Adrenal gland (tissue), 12 donors: ENCODE results near the gene FRK. TPM values are rescaled to one million over a fixed set of nuclear protein-coding genes. Genes with fewer than 3 reads are reported as not detected.

Experiments used
- DNase-seq, 7 donors: peaks; one replicate each; pipeline ENCODE4 v3.0.0-alpha.2; 2019 to 2020
- H3K27ac ChIP-seq, 5 donors: fragments of 200-600 bp; sonication (generic) in 4 of 5; 1 replicate in 3 of 5; 2 replicates in 2 of 5; pipeline versions ENCODE4 v1.5.1 to v1.8.0; 2016 to 2020; ENCODE audit warnings: mild to moderate bottlenecking in 1 of 5
- H3K27me3 ChIP-seq: fragments of 200-600 bp; 2 replicates; pipeline ENCODE4 v1.8.0; 2021
- H3K36me3 ChIP-seq, 2 donors: fragments of 200-600 bp; replicated peaks in 1 of 2; 1 replicate in 1 of 2; 2 replicates in 1 of 2; pipeline versions ENCODE4 v1.5.1 to v1.8.0; 2018 to 2022
- H3K4me1 ChIP-seq, 2 donors: fragments of 200-600 bp; replicated peaks in 1 of 2; 1 replicate in 1 of 2; 2 replicates in 1 of 2; pipeline versions ENCODE4 v1.5.1 to v1.8.0; 2018 to 2021
- H3K4me3 ChIP-seq, 4 donors: fragments of 200-600 bp; sonication (generic) in 3 of 4; one replicate each; pipeline ENCODE4 v1.5.1; 2016 to 2018
- H3K9me3 ChIP-seq, 3 donors: fragments of 200-600 bp; sonication (generic) in 1 of 3; replicated peaks in 1 of 3; 1 replicate in 2 of 3; 2 replicates in 1 of 3; pipeline versions ENCODE4 v1.5.1 to v1.8.0; 2016 to 2021
- POLR2A ChIP-seq, 2 donors: fragments of 450-650 bp; IDR thresholded peaks; one replicate each; pipeline ENCODE4 v1.6.1; 2017; ENCODE audit warnings: antibody characterized with exemption in 2 of 2, mild to moderate bottlenecking in 2 of 2, moderate library complexity in 1 of 2
- WGBS, 4 donors: extraction: QIAGEN DNeasy Blood & Tissue Kit in 2 of 4; methylation state at CpG; one replicate each; pipeline versions ENCODE4 v1.1.5 to v1.1.7; 2013 to 2017; 5-methylcytosine and 5-hydroxymethylcytosine counted together
- intact Hi-C, 2 donors: fragments of 100-400 bp; cut with DNase I; formaldehyde crosslinking; loops; one replicate each; pipeline versions ENCODE4 v1.14.1 to v1.15.0; 2022 to 2023
- polyA plus RNA-seq, 3 donors: library from polyadenylated mRNA; stranded (reverse); fragments of 200-250 nt in 2 of 3; fragments of 350-450 nt in 1 of 3; fragmentation: Illumina TruSeq in 1 of 3; extraction: RNeasy Lipid Tissue Mini Kit (QIAGEN cat#74804) in 1 of 3; gene quantifications; one replicate each; pipeline ENCODE4 v1.2.3, GENCODE V29; 2013 to 2014
- total RNA-seq, 9 donors: library from RNA; depleted of rRNA in 4 of 9; stranded (reverse); fragments of >200 nt in 4 of 9; fragments of 120-200 nt in 1 of 9; fragmentation: NEBNext Ultra II Directional in 1 of 9; extraction: Animal tissue kit (Norgen Biotek cat#: 25700) in 1 of 9; gene quantifications; one replicate each; pipeline versions ENCODE4 v1.1.0 to v1.2.4, GENCODE V29; 2013 to 2023
- TF ChIP-seq, protein P1 (sequence below), 6 experiments: fragments of 450-650 bp in 4 of 6; fragments of 200-600 bp in 2 of 6; sonication (generic) in 1 of 6; IDR thresholded peaks; 1 replicate in 5 of 6; 2 replicates in 1 of 6; pipeline versions ENCODE4 v1.5.1 to v1.8.0; 2016 to 2021; ENCODE audit warnings: antibody characterized with exemption in 6 of 6, mild to moderate bottlenecking in 2 of 6, moderate library complexity in 1 of 6
- donor health status: healthy with polysubstance abuse.
- donor health status: Bipolar disorder and iron deficiency.
- donor health status: DM: yes; HTN: yes; CAD: no.
- donor health status: DM: no; HTN: no; CAD: no.
- donor health status: DM: no; HTN: no; CAD: no.
- donor health status: DM: yes; HTN: yes; CAD: no.

Gene FRK
- total and polyA plus RNA-seq, 12 donors, result 0.30 to 5.1 (median 2.5) TPM

DNA sequence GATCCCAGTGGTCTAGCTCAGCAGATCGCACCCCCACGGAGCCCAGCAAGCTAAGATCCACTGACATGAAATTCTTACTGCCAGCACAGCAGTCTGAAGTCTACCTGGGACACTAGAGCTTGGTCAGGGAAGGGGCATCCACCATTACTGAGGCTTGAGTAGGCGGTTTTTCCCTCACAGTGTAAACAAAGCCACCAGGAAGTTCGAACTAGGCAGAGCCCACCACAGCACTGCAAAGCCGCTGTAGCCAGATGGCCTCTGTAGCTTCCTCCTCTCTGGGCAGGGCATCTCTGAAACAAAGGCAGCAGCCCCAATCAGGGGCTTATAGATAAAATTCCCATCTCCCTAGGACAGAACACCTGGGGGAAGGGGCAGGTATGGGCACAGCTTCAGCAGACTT is 18.8 kb downstream of the FRK start:
- TF ChIP-seq, protein P1, sequence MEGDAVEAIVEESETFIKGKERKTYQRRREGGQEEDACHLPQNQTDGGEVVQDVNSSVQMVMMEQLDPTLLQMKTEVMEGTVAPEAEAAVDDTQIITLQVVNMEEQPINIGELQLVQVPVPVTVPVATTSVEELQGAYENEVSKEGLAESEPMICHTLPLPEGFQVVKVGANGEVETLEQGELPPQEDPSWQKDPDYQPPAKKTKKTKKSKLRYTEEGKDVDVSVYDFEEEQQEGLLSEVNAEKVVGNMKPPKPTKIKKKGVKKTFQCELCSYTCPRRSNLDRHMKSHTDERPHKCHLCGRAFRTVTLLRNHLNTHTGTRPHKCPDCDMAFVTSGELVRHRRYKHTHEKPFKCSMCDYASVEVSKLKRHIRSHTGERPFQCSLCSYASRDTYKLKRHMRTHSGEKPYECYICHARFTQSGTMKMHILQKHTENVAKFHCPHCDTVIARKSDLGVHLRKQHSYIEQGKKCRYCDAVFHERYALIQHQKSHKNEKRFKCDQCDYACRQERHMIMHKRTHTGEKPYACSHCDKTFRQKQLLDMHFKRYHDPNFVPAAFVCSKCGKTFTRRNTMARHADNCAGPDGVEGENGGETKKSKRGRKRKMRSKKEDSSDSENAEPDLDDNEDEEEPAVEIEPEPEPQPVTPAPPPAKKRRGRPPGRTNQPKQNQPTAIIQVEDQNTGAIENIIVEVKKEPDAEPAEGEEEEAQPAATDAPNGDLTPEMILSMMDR (IDR thresholded peaks at IDR 0.05), result no peak
- no peak for TF ChIP-seq POLR2A (IDR thresholded peaks at IDR 0.05)
- Histone ChIP-seq H3K9me3 (no peaks in the 10 kb centered on the region), H3K27me3 (no peaks in the 10 kb centered on the region), H3K27ac (no peak overlapping the region), H3K36me3 (no peaks in the 10 kb centered on the region), H3K4me3 (no peak overlapping the region), H3K4me1 (no peaks in the 10 kb centered on the region)
- no peak for DNase-seq
- intact Hi-C loops, result no loop called here
- 75 to 97% (median 94%) methylated on average over 1 to 5 of the region's 5 CpGs for WGBS, 4 donors

DNA sequence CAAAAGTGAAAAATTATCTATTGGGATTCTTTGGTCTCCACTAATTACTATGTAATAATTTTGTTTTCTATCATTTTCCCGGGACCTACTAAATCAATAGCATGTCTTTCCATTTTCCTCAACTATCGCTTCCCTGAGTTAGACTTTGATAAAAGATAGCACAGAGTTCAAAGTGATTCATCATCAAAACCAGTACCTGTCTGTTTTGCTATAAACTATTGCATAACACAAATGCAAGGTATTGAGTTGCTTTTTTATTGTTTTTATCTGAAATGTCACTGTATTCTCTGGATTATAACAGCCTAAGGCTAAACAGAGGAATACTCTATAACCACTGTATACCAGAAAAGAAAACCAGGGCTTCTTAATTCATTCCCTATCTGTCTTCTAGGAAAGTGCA is 19.7 kb downstream of the FRK start:
- Histone ChIP-seq H3K27ac (no peak overlapping the region), H3K4me3 (no peak overlapping the region), H3K36me3 (no peaks in the 10 kb centered on the region), H3K9me3 (no peaks in the 10 kb centered on the region), H3K4me1 (peaks cover 0 to 3% of the 10 kb centered on the region in 2 donors), H3K27me3 (no peaks in the 10 kb centered on the region)
- no peak for TF ChIP-seq POLR2A (IDR thresholded peaks at IDR 0.05)
- TF ChIP-seq, protein P1 (IDR thresholded peaks at IDR 0.05), result no peak
- intact Hi-C loops, result no loop called here
- DNase-seq, result no peak
- WGBS, 4 donors, result 91 to 96% (median 93%) methylated on average over 2 of the region's 2 CpGs

DNA sequence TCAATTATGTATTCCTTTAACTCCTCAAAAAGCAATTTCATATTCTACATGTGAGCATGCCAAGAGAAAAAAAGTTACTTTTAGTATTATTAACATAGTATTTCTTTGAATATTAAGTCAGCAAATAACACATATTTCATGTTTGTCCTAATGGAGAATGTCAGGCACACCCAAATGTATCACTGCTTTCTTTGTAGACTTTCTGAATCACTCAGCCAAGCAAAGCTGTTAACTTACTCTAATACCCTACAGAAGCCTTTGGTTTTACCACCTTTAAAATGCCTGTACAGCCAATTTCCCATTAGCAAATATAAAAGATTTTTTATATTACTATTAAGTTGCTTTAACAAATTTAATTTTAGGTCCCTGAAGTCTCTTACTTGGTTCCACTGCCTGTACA is 23.8 kb downstream of the FRK start:
- Histone ChIP-seq H3K27me3 (no peaks in the 10 kb centered on the region), H3K4me1 (peaks cover 0 to 17% of the 10 kb centered on the region in 2 donors), H3K36me3 (no peaks in the 10 kb centered on the region), H3K9me3 (no peaks in the 10 kb centered on the region), H3K4me3 (no peak overlapping the region), H3K27ac (no peak overlapping the region)
- TF ChIP-seq, protein P1 (IDR thresholded peaks at IDR 0.05), result no peak
- TF ChIP-seq POLR2A (IDR thresholded peaks at IDR 0.05), result no peak
- no peak for DNase-seq
- intact Hi-C loops, result no loop called here

DNA sequence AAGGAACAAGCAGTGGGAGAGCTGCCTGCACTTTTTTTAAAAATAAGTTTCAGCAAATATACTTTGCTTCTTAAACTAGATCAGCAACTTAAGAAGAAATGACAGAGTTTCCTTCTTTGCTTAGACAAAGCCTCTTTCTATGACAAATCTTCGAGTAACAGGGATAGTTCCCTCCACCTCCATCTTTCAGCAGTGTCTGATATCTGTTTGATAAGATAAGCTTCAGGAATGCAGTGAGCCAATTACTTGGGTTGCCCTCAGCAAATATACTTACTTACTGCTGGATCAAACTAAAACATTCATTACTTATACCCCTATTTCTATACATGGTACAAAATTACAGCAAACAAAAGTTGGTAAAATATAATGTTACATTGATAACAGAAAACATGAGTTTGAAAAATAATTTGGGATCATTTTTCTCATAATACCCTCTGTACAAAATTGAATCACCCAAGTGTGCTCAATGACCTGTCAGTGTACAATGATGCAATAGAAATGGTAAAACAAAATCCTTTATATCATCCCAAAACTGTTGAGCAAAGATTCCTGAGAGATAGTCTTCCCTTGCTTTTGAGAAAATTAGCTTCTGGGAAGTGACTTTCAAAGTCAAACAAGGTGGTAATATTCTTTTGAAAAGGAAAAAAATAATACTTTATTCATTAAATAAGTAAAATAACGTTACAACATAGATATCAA is 24.5 kb downstream of the FRK start:
- no peaks in the 10 kb centered on the region for H3K36me3 ChIP-seq
- no peak for DNase-seq
- TF ChIP-seq, protein P1 (IDR thresholded peaks at IDR 0.05), result no peak
- H3K27me3 ChIP-seq, result no peaks in the 10 kb centered on the region
- no peaks in the 10 kb centered on the region for H3K9me3 ChIP-seq
- WGBS, 4 donors, result 44 to 50% (median 46%) methylated on average over 2 of the region's 2 CpGs
- peak overlapping the region in 1 of 5 donors; percentile 4 for H3K27ac ChIP-seq
- intact Hi-C loops, result no loop called here
- peaks cover 0 to 17% of the 10 kb centered on the region in 2 donors for H3K4me1 ChIP-seq
- no peak overlapping the region for H3K4me3 ChIP-seq
